Skeletal muscle tissue (tissue), 4 donors: ENCODE data around the gene FAM219B. TPM values are rescaled to one million over a fixed set of nuclear protein-coding genes. Genes with fewer than 3 reads are reported as not detected.

Experiments used
- H3K27ac ChIP-seq: one replicate; pipeline ENCODE4 v1.7.0; 2013; ENCODE audit warnings: mild to moderate bottlenecking, low read depth, low read length, inconsistent platforms
- H3K27me3 ChIP-seq, 3 donors: one replicate each; pipeline ENCODE4 v1.7.0; 2013; ENCODE audit warnings: low read length in 3 of 3; ENCODE audit not compliant: control insufficient read depth in 3 of 3, insufficient read depth in 3 of 3
- H3K36me3 ChIP-seq, 3 donors: one replicate each; pipeline ENCODE4 v1.7.0; 2013; ENCODE audit warnings: low read length in 3 of 3; ENCODE audit not compliant: control insufficient read depth in 3 of 3, insufficient read depth in 3 of 3
- H3K4me1 ChIP-seq, 3 donors: one replicate each; pipeline ENCODE4 v1.7.0; 2013; ENCODE audit warnings: low read length in 3 of 3, mild to moderate bottlenecking in 3 of 3; ENCODE audit not compliant: control insufficient read depth in 3 of 3, insufficient read depth in 3 of 3
- H3K4me3 ChIP-seq, 3 donors: one replicate each; pipeline ENCODE4 v1.7.0; 2013; ENCODE audit warnings: low read length in 3 of 3
- H3K9ac ChIP-seq, 3 donors: one replicate each; pipeline ENCODE4 v1.7.0; 2013; ENCODE audit warnings: low read length in 3 of 3, mild to moderate bottlenecking in 3 of 3, moderate library complexity in 2 of 3, low read depth in 1 of 3
- H3K9me3 ChIP-seq, 3 donors: one replicate each; pipeline ENCODE4 v1.7.0; 2013; ENCODE audit warnings: low read length in 3 of 3; ENCODE audit not compliant: control insufficient read depth in 3 of 3
- total RNA-seq: library from RNA; depleted of rRNA; stranded (reverse); fragments of >200 nt; gene quantifications from one replicate; pipeline ENCODE4 v1.2.3, GENCODE V29; 2014
- donor health status: Osteomylitis.

The FAM219B gene
- total RNA-seq, 1 donor from 2014 or later, result 33.4 TPM

GRCh38 chr15:74857671-74858368 is 48.8 kb downstream of the FAM219B start:
- Histone ChIP-seq H3K27ac (peak overlapping the region; percentile 3), H3K9me3 (no peaks in the 10 kb centered on the region), H3K9ac (peak overlapping the region in 1 of 3 donors; percentile 40), H3K27me3 (no peaks in the 10 kb centered on the region), H3K4me1 (peaks cover 17 to 38% (median 22%) of the 10 kb centered on the region in 3 donors), H3K4me3 (no peak overlapping the region), H3K36me3 (peaks cover 11 to 15% (median 14%) of the 10 kb centered on the region in 3 donors)

GRCh38 chr15:74857082-74857655 is 49.5 kb downstream of the FAM219B start:
- Histone ChIP-seq H3K36me3 (peaks cover 17 to 21% (median 19%) of the 10 kb centered on the region in 3 donors), H3K4me3 (no peak overlapping the region), H3K4me1 (peaks cover 17 to 38% (median 22%) of the 10 kb centered on the region in 3 donors), H3K9ac (peak overlapping the region in 1 of 3 donors; percentile 40), H3K9me3 (no peaks in the 10 kb centered on the region), H3K27ac (peak overlapping the region; percentile 3), H3K27me3 (no peaks in the 10 kb centered on the region)

- Histone ChIP-seq H3K9me3 (no peaks in the 10 kb centered on the region), H3K4me1 (peaks cover 17 to 38% (median 22%) of the 10 kb centered on the region in 3 donors), H3K27ac (no peak overlapping the region), H3K9ac (no peak overlapping the region), H3K27me3 (no peaks in the 10 kb centered on the region), H3K36me3 (peaks cover 23 to 28% (median 25%) of the 10 kb centered on the region in 3 donors), H3K4me3 (no peak overlapping the region)
Observed at GRCh38 chr15:74856537-74856936, 50.1 kb downstream of the FAM219B start.

- Histone ChIP-seq H3K27ac (no peak overlapping the region), H3K27me3 (no peaks in the 10 kb centered on the region), H3K9me3 (no peaks in the 10 kb centered on the region), H3K9ac (no peak overlapping the region), H3K4me3 (no peak overlapping the region), H3K4me1 (peaks cover 17 to 38% (median 22%) of the 10 kb centered on the region in 3 donors), H3K36me3 (peaks cover 29 to 34% (median 31%) of the 10 kb centered on the region in 3 donors)
Observed at GRCh38 chr15:74855857-74856256, 50.8 kb downstream of the FAM219B start.

- no peaks in the 10 kb centered on the region for H3K9me3 ChIP-seq
- no peak overlapping the region for H3K27ac ChIP-seq
- peaks cover 17 to 36% (median 22%) of the 10 kb centered on the region in 3 donors for H3K4me1 ChIP-seq
- no peak overlapping the region for H3K9ac ChIP-seq
- H3K36me3 ChIP-seq, result peaks cover 41 to 47% (median 44%) of the 10 kb centered on the region in 3 donors
- H3K27me3 ChIP-seq, result no peaks in the 10 kb centered on the region
- no peak overlapping the region for H3K4me3 ChIP-seq
Observed at GRCh38 chr15:74854453-74855022, 52.1 kb downstream of the FAM219B start.

GRCh38 chr15:74851960-74852359 is 54.7 kb downstream of the FAM219B start:
- no peaks in the 10 kb centered on the region for H3K9me3 ChIP-seq
- peaks cover 50 to 62% (median 57%) of the 10 kb centered on the region in 3 donors for H3K36me3 ChIP-seq
- H3K4me1 ChIP-seq, result peaks cover 18 to 32% (median 18%) of the 10 kb centered on the region in 3 donors
- H3K27ac ChIP-seq, result no peak overlapping the region
- no peak overlapping the region for H3K9ac ChIP-seq
- no peak overlapping the region for H3K4me3 ChIP-seq
- no peaks in the 10 kb centered on the region for H3K27me3 ChIP-seq

GRCh38 chr15:74850393-74850792 is 56.3 kb downstream of the FAM219B start:
- Histone ChIP-seq H3K36me3 (peaks cover 51 to 64% (median 61%) of the 10 kb centered on the region in 3 donors), H3K4me3 (no peak overlapping the region), H3K9ac (no peak overlapping the region), H3K27me3 (no peaks in the 10 kb centered on the region), H3K4me1 (peaks cover 14 to 23% (median 14%) of the 10 kb centered on the region in 3 donors), H3K27ac (no peak overlapping the region), H3K9me3 (no peaks in the 10 kb centered on the region)

Other genes starting within 250 kb of the FAM219B start
- 16.2 TPM for gene EDC3, start 210.8 kb downstream of the FAM219B start, total RNA-seq
- not detected for gene CYP1A1, start 181.3 kb downstream of the FAM219B start, total RNA-seq
- not detected for gene CYP1A2, start 158.0 kb downstream of the FAM219B start, total RNA-seq
- gene CSK, start 124.8 kb downstream of the FAM219B start, total RNA-seq, result 13.6 TPM
- not detected for gene LMAN1L, start 94.0 kb downstream of the FAM219B start, total RNA-seq
- gene CPLX3, start 80.2 kb downstream of the FAM219B start, total RNA-seq, result not detected
- gene ULK3, start 63.7 kb downstream of the FAM219B start, total RNA-seq, result 18.3 TPM
- 15.7 TPM for gene SCAMP2, start 33.5 kb downstream of the FAM219B start, total RNA-seq
- 22.4 TPM for gene MPI, start 16.8 kb downstream of the FAM219B start, total RNA-seq
- 96.6 TPM for gene COX5A, start 31.2 kb upstream of the FAM219B start, total RNA-seq
- gene RPP25, start 49.9 kb upstream of the FAM219B start, total RNA-seq, result 1.0 TPM
- gene SCAMP5, start 88.7 kb upstream of the FAM219B start, total RNA-seq, result 1.6 TPM
- gene PPCDC, start 116.7 kb upstream of the FAM219B start, total RNA-seq, result 4.7 TPM